AG04449 (cell line): ENCODE data around the gene MTF1.

ENCODE experiments used
- CTCF ChIA-PET: fragments of 350-600 bp; formaldehyde crosslinking; extraction: SDS; loops from one replicate; lab custom pipeline; 2021; ENCODE audit warnings: antibody characterized with exemption; lab: Yijun Ruan, JAX
- POLR2A ChIA-PET: fragments of 400-600, 350-600 bp; formaldehyde crosslinking; extraction: SDS; loops from one replicate; lab custom pipeline; 2020; ENCODE audit warnings: antibody characterized with exemption, inconsistent platforms; lab: Yijun Ruan, JAX
- DNase-seq: peaks from one replicate; pipeline ENCODE4 v3.0.0-alpha.2; 2010; ENCODE audit warnings: low read depth, low spot score
- H3K4me3 ChIP-seq: 2 replicates; pipeline ENCODE4 v1.5.1; 2011; ENCODE audit warnings: low read depth, mild to moderate bottlenecking, control low read depth, low read length
- CTCF ChIP-seq: IDR thresholded peaks from one replicate; pipeline ENCODE4 v1.5.1; 2011; ENCODE audit warnings: mild to moderate bottlenecking, moderate library complexity, low read length, control low read depth, inconsistent platforms; ENCODE audit not compliant: insufficient read depth; ENCODE audit errors: missing control alignments

Gene MTF1

GRCh38 chr1:37845049-37845646 is 14.2 kb downstream of the MTF1 start:
- ChIA-PET CTCF (interaction anchor here (1.2 to 5.7 kb wide), 2 partner anchors 14 to 15 kb away, joined by 3 to 39 read pairs; partner anchors contain the start of gene MTF1), POLR2A (no interaction called here)
- no peak overlapping the region for H3K4me3 ChIP-seq
- no peak for TF ChIP-seq CTCF
- DNase-seq: no peak

GRCh38 chr1:37844536-37844935 is 14.9 kb downstream of the MTF1 start:
- ChIA-PET CTCF (interaction anchor here (1.2 to 5.7 kb wide), 2 partner anchors 13 to 15 kb away, joined by 3 to 39 read pairs; partner anchors contain the start of gene MTF1), POLR2A (no interaction called here)
- no peak for DNase-seq
- H3K4me3 ChIP-seq: no peak overlapping the region
- TF ChIP-seq CTCF: no peak

- CTCF ChIA-PET: interaction anchor here (0.6 to 5.7 kb wide), 3 partner anchors 18 to 671 kb away, joined by 3 to 39 read pairs (median 4); partner anchors contain the start of genes MTF1 and SF3A3
- H3K4me3 ChIP-seq: no peak overlapping the region
- POLR2A ChIA-PET: no interaction called here
- no peak for DNase-seq
- no peak for TF ChIP-seq CTCF
Observed at GRCh38 chr1:37841652-37842051, 17.7 kb downstream of the MTF1 start.

GRCh38 chr1:37840711-37841110 is 18.7 kb downstream of the MTF1 start:
- ChIA-PET POLR2A (no interaction called here), CTCF (interaction anchor here (1.4 to 5.7 kb wide), 2 partner anchors 15 to 19 kb away, joined by 3 to 39 read pairs; partner anchors contain the start of gene MTF1)
- H3K4me3 ChIP-seq: no peak overlapping the region
- no peak for TF ChIP-seq CTCF
- DNase-seq: no peak

- ChIA-PET POLR2A (interaction anchor here (0.7 kb wide), 1 partner anchor 13 kb away, joined by 3 read pairs; no protein-coding TSS in a partner anchor), CTCF (interaction anchor here (3.0 kb wide), 1 partner anchor 20 kb away, joined by 13 read pairs; the partner anchor contains the start of gene MTF1)
- DNase-seq: no peak
Observed at GRCh38 chr1:37839676-37840075, 19.7 kb downstream of the MTF1 start.

More at GRCh38 chr1:37839676-37840075, 19.7 kb downstream of the MTF1 start:
- TF ChIP-seq CTCF: no peak
- H3K4me3 ChIP-seq: no peak overlapping the region
